Measurements from ENCODE around the gene PHYH. TPM values are rescaled to one million over a fixed set of nuclear protein-coding genes. Genes with fewer than 3 reads are reported as not detected.

The PHYH gene
- total and polyA plus RNA-seq, 11 donors, result 58.1 to 181 (median 147) TPM

GRCh38 chr10:13308096-13308495 is 8.2 kb upstream of the PHYH start:
- no peak for TF ChIP-seq CTCF (IDR thresholded peaks at IDR 0.05)
- no peak for TF ChIP-seq POLR2A (IDR thresholded peaks at IDR 0.05)
- intact Hi-C loops (cut with DNase I), result loop anchor here in 1 of 10 donors (10.0 kb wide), 1 partner anchor 143 kb away; the partner anchor contains the start of gene MCM10
- 86 to 90% (median 89%) methylated on average over 6 of the region's 6 CpGs for WGBS, 4 donors
- H3K27me3 ChIP-seq, result no peaks in the 10 kb centered on the region
- no peak for ATAC-seq
- no peaks in the 10 kb centered on the region for H3K9me3 ChIP-seq
- H3K4me1 ChIP-seq, result no peaks in the 10 kb centered on the region
- DNase-seq, result no peak
- peaks cover 0 to 6% (median 0%) of the 10 kb centered on the region in 9 donors for H3K36me3 ChIP-seq
- H3K4me3 ChIP-seq, result no peak overlapping the region
- H3K27ac ChIP-seq, result no peak overlapping the region

GRCh38 chr10:13306103-13306502 is 6.2 kb upstream of the PHYH start:
- Histone ChIP-seq H3K4me1 (peaks cover 0 to 13% (median 7%) of the 10 kb centered on the region in 12 donors), H3K27me3 (no peaks in the 10 kb centered on the region), H3K9me3 (no peaks in the 10 kb centered on the region), H3K27ac (no peak overlapping the region), H3K4me3 (no peak overlapping the region), H3K36me3 (peaks cover 0 to 6% (median 0%) of the 10 kb centered on the region in 9 donors)
- WGBS, 4 donors, result 90 to 94% (median 91%) methylated on average over 6 of the region's 6 CpGs
- ATAC-seq (no peak), DNase-seq (no peak)
- TF ChIP-seq POLR2A (IDR thresholded peaks at IDR 0.05) (no peak), CTCF (IDR thresholded peaks at IDR 0.05) (no peak)
- intact Hi-C loops (cut with DNase I), result loop anchor here in 1 of 10 donors (10.0 kb wide), 1 partner anchor 141 kb away; the partner anchor contains the start of gene MCM10

GRCh38 chr10:13302821-13303555 is 3.1 kb upstream of the PHYH start:
- ATAC-seq (no peak), DNase-seq (no peak)
- peaks cover 0 to 31% (median 18%) of the 10 kb centered on the region in 12 donors for H3K4me1 ChIP-seq
- WGBS, 4 donors, result 83 to 84% (median 84%) methylated on average over 23 of the region's 23 CpGs
- H3K9me3 ChIP-seq, result no peaks in the 10 kb centered on the region
- no peaks in the 10 kb centered on the region for H3K27me3 ChIP-seq
- H3K27ac ChIP-seq, result peak overlapping the region; percentile 88 to 100 (median 98)
- no peak for TF ChIP-seq POLR2A (IDR thresholded peaks at IDR 0.05)
- no peak for TF ChIP-seq CTCF (IDR thresholded peaks at IDR 0.05)
- peaks cover 0 to 6% (median 0%) of the 10 kb centered on the region in 9 donors for H3K36me3 ChIP-seq
- intact Hi-C loops (cut with DNase I), result loop anchor here in 8 of 10 donors (1.0 to 10.0 kb wide), 7 partner anchors 44 to 142 kb away; partner anchors contain the start of genes MCM10 (in 5 of the 8) and SEPHS1 (in 5 of the 8)
- H3K4me3 ChIP-seq, result peak overlapping the region in 10 of 12 donors; percentile 29 to 77 (median 62)

GRCh38 chr10:13298748-13299436 is 972 bp downstream of the PHYH start:
- intact Hi-C loops (cut with DNase I), result loop anchor here in 3 of 10 donors (1.0 to 10.0 kb wide), 3 partner anchors 48 to 138 kb away; partner anchors contain the start of genes MCM10 (in 2 of the 3) and SEPHS1 (in 1 of the 3)
- H3K36me3 ChIP-seq, result peaks cover 3 to 23% (median 15%) of the 10 kb centered on the region in 9 donors

More at GRCh38 chr10:13298748-13299436, 972 bp downstream of the PHYH start:
- Histone ChIP-seq H3K4me3 (peak overlapping the region; percentile 59 to 90 (median 78)), H3K27me3 (no peaks in the 10 kb centered on the region), H3K4me1 (peaks cover 0 to 31% (median 19%) of the 10 kb centered on the region in 12 donors), H3K9me3 (no peaks in the 10 kb centered on the region), H3K27ac (peak overlapping the region; percentile 96 to 100 (median 100))
- no peak for TF ChIP-seq POLR2A (IDR thresholded peaks at IDR 0.05)
- no peak for ATAC-seq
- WGBS, 4 donors, result 32 to 39% (median 37%) methylated on average over 20 of the region's 20 CpGs
- DNase-seq, result no peak

Data from heart left ventricle (tissue), 16 donors.